ENCODE data around the gene HBP1. TPM values are rescaled to one million over a fixed set of nuclear protein-coding genes. Genes with fewer than 3 reads are reported as not detected.

Gene HBP1
- total and polyA plus RNA-seq, 2 of the 4 experiments (the other 2 are of a cell fraction) = 27.1 to 69.9 TPM

GRCh38 chr7:107208024-107208521 is 39.3 kb downstream of the HBP1 start:
- no CpG with 5 or more reads among the region's 3 CpGs for WGBS, 2 experiments (ENCODE audit: extremely low coverage in 2 of 2, insufficient read length in 1 of 2)
- Histone ChIP-seq H3K4me2 (ENCODE audit: low read depth, low read length) (no peak overlapping the region), H3K18ac (ENCODE audit: low read depth, low read length) (no peak overlapping the region), H4K20me1 (ENCODE audit: insufficient read depth, low read length) (no peaks in the 10 kb centered on the region), H3K27me3 (ENCODE audit: control insufficient read depth, insufficient read depth, low read length) (no peaks in the 10 kb centered on the region), H2BK120ac (ENCODE audit: low read depth, low read length) (no peak overlapping the region), H3K4me3 (ENCODE audit: insufficient read depth, low read depth, low read length) (no peak overlapping the region), H3K9me3 (ENCODE audit: control insufficient read depth, insufficient read depth, low read length) (no peaks in the 10 kb centered on the region), H4K8ac (ENCODE audit: low read depth in 2 of 2, low read length in 2 of 2) (no peak overlapping the region), H3K9ac (ENCODE audit: low read depth, low read length) (no peak overlapping the region), H3K9me1 (ENCODE audit: insufficient read depth, low read length) (peaks cover 6% of the 10 kb centered on the region), H4K91ac (ENCODE audit: insufficient read depth, low read depth, low read length) (no peak overlapping the region), H2AFZ (replicated peaks; ENCODE audit: low read length, poor library complexity) (no peak overlapping the region), H2BK20ac (ENCODE audit: low read depth, low read length) (no peak overlapping the region), H3K27ac (ENCODE audit: insufficient read depth, low read length) (no peak overlapping the region), H3K56ac (ENCODE audit: extremely low read depth, insufficient read depth, low read length) (no peak overlapping the region), H3K36me3 (ENCODE audit: control insufficient read depth, insufficient read depth, low read length) (peaks cover 22% of the 10 kb centered on the region), H2AK5ac (ENCODE audit: low read depth, low read length) (no peak overlapping the region), H3K14ac (replicated peaks; ENCODE audit: low read depth, low read length) (0 out of 2 replicates have a peak overlapping the region, but pooled peaks have one; percentile 17), H2AK9ac (replicated peaks; ENCODE audit: low read depth, low read length, poor library complexity) (no peak overlapping the region), H4K5ac (ENCODE audit: low read depth, low read length) (no peak overlapping the region), H2BK15ac (ENCODE audit: low read depth, low read length) (no peak overlapping the region), H2BK5ac (ENCODE audit: low read depth, low read length, poor library complexity, severe bottlenecking) (no peak overlapping the region), H3K23ac (ENCODE audit: low read depth, low read length) (no peak overlapping the region), H3K4me1 (ENCODE audit: control insufficient read depth, insufficient read depth, low read length) (peaks cover 4% of the 10 kb centered on the region; the same call in 1 of the 2 replicates), H3K4ac (ENCODE audit: low read depth, low read length) (no peak overlapping the region), H3K79me1 (ENCODE audit: low read depth in 1 of 2, low read length in 2 of 2) (no peaks in the 10 kb centered on the region; a peak in 1 of 4 replicates)
- peak; percentile 41 for DNase-seq
- CTCF ChIA-PET = no interaction called here
- peak; percentile 56 for ATAC-seq (ENCODE audit: low read depth)
- POLR2A ChIA-PET (ENCODE audit: unreplicated experiment) = no interaction called here
- no peak for TF ChIP-seq MAFK (IDR thresholded peaks at IDR 0.05; ENCODE audit: low read depth, low read length)
- TF ChIP-seq POLR2A (IDR thresholded peaks at IDR 0.05; ENCODE audit: low read depth, low read length) = no peak
- TF ChIP-seq RCOR1 (IDR thresholded peaks at IDR 0.05; ENCODE audit: insufficient replicate concordance, low read length) = no peak
- TF ChIP-seq FOS (IDR thresholded peaks at IDR 0.05; ENCODE audit: low read depth, low read length) = no peak
- TF ChIP-seq NFE2L2 (IDR thresholded peaks at IDR 0.05; ENCODE audit: low read depth, low read length) = no peak
- no peak for TF ChIP-seq BHLHE40 (IDR thresholded peaks at IDR 0.05; ENCODE audit: low read depth, low read length)
- no peak for TF ChIP-seq ELK1 (IDR thresholded peaks at IDR 0.05; ENCODE audit: borderline replicate concordance, low read depth, low read length)
- in situ Hi-C loops (cut with MboI; ENCODE audit: low sequenced_read_pairs) = no loop called here
- dilution Hi-C loops (cut with HindIII; ENCODE audit: low sequenced_read_pairs, unreplicated experiment) = no loop called here
- no TSS peak for BruUV-seq (replicated peaks)
- intact Hi-C loops (cut with micrococcal nuclease) = loop anchor here (10.0 kb wide), 1 partner anchor 667 kb away; no protein-coding TSS in a partner anchor

Data from IMR-90 (cell line).